GM18951 (cell line): ENCODE results near the gene PTPRM.

ENCODE experiments used
- POLR2A ChIP-seq: IDR thresholded peaks from 4 replicates; pipeline ENCODE4 v1.6.1; 2011; ENCODE audit warnings: mild to moderate bottlenecking; ENCODE audit not compliant: insufficient read length, insufficient read depth; ENCODE audit errors: extremely low read depth
- in situ Hi-C: fragments of 300-500 bp; cut with MboI; formaldehyde crosslinking; loops from one replicate; pipeline ENCODE4 v1.12.0; 2022; ENCODE audit warnings: low sequenced_read_pairs, mixed read lengths, inconsistent platforms; ENCODE audit not compliant: unreplicated experiment

PTPRM gene

GRCh38 chr18:8386669-8387380 lies 819.7 kb downstream of the PTPRM start:
- in situ Hi-C loops: no loop called here
- no peak for TF ChIP-seq POLR2A

- TF ChIP-seq POLR2A: no peak
- in situ Hi-C loops: no loop called here
These were observed 822.5 kb downstream of the PTPRM start for GRCh38 chr18:8389391-8390340.

- in situ Hi-C loops: no loop called here
- TF ChIP-seq POLR2A: no peak
These were observed 824.0 kb downstream of the PTPRM start for GRCh38 chr18:8391068-8391467.

GRCh38 chr18:8396254-8396653 lies 829.1 kb downstream of the PTPRM start:
- in situ Hi-C loops: no loop called here
- no peak for TF ChIP-seq POLR2A

- in situ Hi-C loops: no loop called here
- TF ChIP-seq POLR2A: no peak
These were observed 829.9 kb downstream of the PTPRM start for GRCh38 chr18:8397034-8397433.

- no peak for TF ChIP-seq POLR2A
- in situ Hi-C loops: no loop called here
These were observed 832.0 kb downstream of the PTPRM start for GRCh38 chr18:8399138-8399537.

GRCh38 chr18:8400193-8400752 lies 833.2 kb downstream of the PTPRM start:
- in situ Hi-C loops: no loop called here
- no peak for TF ChIP-seq POLR2A

GRCh38 chr18:8400825-8401224 lies 833.7 kb downstream of the PTPRM start:
- in situ Hi-C loops: no loop called here
- TF ChIP-seq POLR2A: no peak

- no peak for TF ChIP-seq POLR2A
- in situ Hi-C loops: no loop called here
These were observed 834.5 kb downstream of the PTPRM start for GRCh38 chr18:8401606-8402005.

- in situ Hi-C loops: no loop called here
These were observed 835.1 kb downstream of the PTPRM start for GRCh38 chr18:8402237-8402636.

GRCh38 chr18:8403713-8404112 lies 836.6 kb downstream of the PTPRM start:
- in situ Hi-C loops: no loop called here
- TF ChIP-seq POLR2A: no peak

More at GRCh38 chr18:8402237-8402636, 835.1 kb downstream of the PTPRM start:
- no peak for TF ChIP-seq POLR2A

GRCh38 chr18:8406186-8406867 lies 839.2 kb downstream of the PTPRM start:
- in situ Hi-C loops: no loop called here
- TF ChIP-seq POLR2A: no peak

GRCh38 chr18:8406868-8407250 lies 839.7 kb downstream of the PTPRM start:
- in situ Hi-C loops: no loop called here
- TF ChIP-seq POLR2A: no peak
